Endothelial cell of umbilical vein (primary cell): ENCODE measurements around the gene PRDM1. TPM values are rescaled to one million over a fixed set of nuclear protein-coding genes. Genes with fewer than 3 reads are reported as not detected.

Experiments used
- BruUV-seq: library from RNA; stranded (reverse); fragments of 400-500 nt; replicated peaks from 2 replicates; lab custom pipeline; 2021; lab: Mats Ljungman, UMichigan
- CTCF ChIA-PET: fragments of 300-600, 350-600 bp; sonication (Branson Sonifier 250); formaldehyde crosslinking; loops from one replicate; lab custom pipeline; 2021; ENCODE audit warnings: antibody characterized with exemption, inconsistent platforms; lab: Charles Lee
- POLR2A ChIA-PET: fragments of 300-600, 350-600 bp; sonication (Branson Sonifier 250); formaldehyde crosslinking; loops from one replicate; lab custom pipeline; 2021; ENCODE audit warnings: antibody characterized with exemption, inconsistent platforms; lab: Charles Lee
- DNase-seq: peaks from one replicate; pipeline ENCODE4 v3.0.0-alpha.2; 2011; ENCODE audit warnings: low read depth, low spot score
- FAIRE-seq: peaks from 2 replicates; lab custom pipeline; 2011; peaks lifted over from hg19 to GRCh38; lab: Jason Lieb, UNC
- H2AFZ ChIP-seq: 2 replicates; pipeline ENCODE4 v1.6.0; 2012; ENCODE audit warnings: low read depth, low read length, control low read depth, inconsistent platforms
- H3K27ac ChIP-seq: 2 replicates; pipeline ENCODE4 v1.5.1; 2011; ENCODE audit warnings: low read depth, mild to moderate bottlenecking, control low read depth, low read length, moderate library complexity; ENCODE audit not compliant: insufficient read depth
- H3K27me3 ChIP-seq, 2 experiments: 2 replicates each; pipeline versions ENCODE4 v1.6.0 to v1.6.1; 2011; ENCODE audit warnings: low read length in 2 of 2, mixed read lengths in 1 of 2; ENCODE audit not compliant: control insufficient read depth in 2 of 2, insufficient read depth in 2 of 2
- H3K36me3 ChIP-seq, 2 experiments: 2 replicates in 1 of 2; 3 replicates in 1 of 2; pipeline ENCODE4 v1.5.1; 2011; ENCODE audit warnings: low read length in 2 of 2, mild to moderate bottlenecking in 1 of 2, moderate library complexity in 1 of 2; ENCODE audit not compliant: control insufficient read depth in 2 of 2, insufficient read depth in 2 of 2; ENCODE audit errors: extremely low read depth in 1 of 2
- H3K4me1 ChIP-seq: 3 replicates; pipeline ENCODE4 v1.5.1; 2011; ENCODE audit warnings: mild to moderate bottlenecking, low read length; ENCODE audit not compliant: control insufficient read depth, insufficient read depth; ENCODE audit errors: extremely low read depth
- H3K4me2 ChIP-seq: 2 replicates; pipeline ENCODE4 v1.6.1; 2011; ENCODE audit warnings: low read length, control low read depth, mixed read lengths; ENCODE audit not compliant: insufficient read depth
- H3K4me3 ChIP-seq, 3 experiments: fragments of 200-600 bp in 1 of 3; sonication (generic), shearing (Covaris generic) in 1 of 3; replicated peaks in 1 of 3; 2 replicates each; pipeline ENCODE4 v1.5.1; 2011 to 2016; ENCODE audit warnings: control low read depth in 3 of 3, low read length in 3 of 3, mild to moderate bottlenecking in 2 of 3, inconsistent platforms in 1 of 3, low read depth in 1 of 3, moderate library complexity in 1 of 3; ENCODE audit not compliant: insufficient read depth in 1 of 3
- H3K79me2 ChIP-seq: 2 replicates; pipeline ENCODE4 v1.6.0; 2012; ENCODE audit warnings: low read length, inconsistent platforms; ENCODE audit not compliant: control insufficient read depth, insufficient read depth
- H3K9ac ChIP-seq: replicated peaks from 2 replicates; pipeline ENCODE3; 2011; ENCODE audit warnings: low read length, control low read depth; ENCODE audit not compliant: insufficient read depth; ENCODE audit errors: extremely low read depth
- H3K9me1 ChIP-seq: replicated peaks from 3 replicates; pipeline ENCODE4 v1.6.0; 2011; ENCODE audit warnings: mild to moderate bottlenecking, low read length; ENCODE audit not compliant: control insufficient read depth, insufficient read depth; ENCODE audit errors: extremely low read depth
- H3K9me3 ChIP-seq: replicated peaks from 2 replicates; pipeline ENCODE4 v1.5.1; 2012; ENCODE audit warnings: low read length, inconsistent platforms; ENCODE audit not compliant: control insufficient read depth, insufficient read depth
- H4K20me1 ChIP-seq: replicated peaks from 2 replicates; pipeline ENCODE3; 2011; ENCODE audit warnings: mild to moderate bottlenecking, low read length; ENCODE audit not compliant: control insufficient read depth, insufficient read depth; ENCODE audit errors: extremely low read depth
- EZH2 ChIP-seq: IDR thresholded peaks from 2 replicates; pipeline ENCODE4 v1.6.1; 2012; ENCODE audit warnings: borderline replicate concordance, low read depth, mild to moderate bottlenecking, moderate library complexity, low read length, inconsistent platforms; ENCODE audit not compliant: severe bottlenecking
- GATA2 ChIP-seq: IDR thresholded peaks from 2 replicates; pipeline ENCODE4 v1.7.0; 2011; ENCODE audit warnings: low read depth, mild to moderate bottlenecking, moderate library complexity, mixed read lengths, low read length; ENCODE audit not compliant: insufficient read length, insufficient read depth
- JUN ChIP-seq: IDR thresholded peaks from 2 replicates; pipeline ENCODE4 v1.6.1; 2011; ENCODE audit warnings: borderline replicate concordance, low read depth; ENCODE audit not compliant: insufficient read length, insufficient read depth
- MYC ChIP-seq: IDR thresholded peaks from one replicate; pipeline ENCODE4 v1.6.1; 2011; ENCODE audit warnings: mild to moderate bottlenecking, low read depth, low read length
- POLR2A ChIP-seq: IDR thresholded peaks from 2 replicates; pipeline ENCODE4 v1.6.1; 2012; ENCODE audit warnings: low read depth, mild to moderate bottlenecking, control low read depth, low read length
- POLR2AphosphoS5 ChIP-seq: IDR thresholded peaks from 2 replicates; pipeline ENCODE4 v1.6.1; 2012; ENCODE audit warnings: low read depth, mild to moderate bottlenecking, control low read depth, low read length, moderate library complexity; ENCODE audit not compliant: insufficient read depth
- dilution Hi-C: fragments of 300-500 bp; cut with MboI; formaldehyde crosslinking; loops from one replicate; pipeline ENCODE4 v1.15.0; 2019; ENCODE audit warnings: low sequenced_read_pairs; ENCODE audit not compliant: extremely low pct_ligation_motif_present
- intact Hi-C: fragments of 100-400 bp; cut with micrococcal nuclease; formaldehyde crosslinking; loops from one replicate; pipeline ENCODE4 v1.10.0; 2022
- polyA plus RNA-seq, 4 experiments: library from polyadenylated mRNA; depleted of rRNA in 3 of 4; stranded (reverse) in 3 of 4; unstranded in 1 of 4; fragments of >200 nt; gene quantifications; 2 replicates each; pipeline versions ENCODE4 v1.2.1 to v1.2.3, GENCODE V29; 2011 to 2012; ENCODE audit warnings: missing spikeins in 1 of 4
- total RNA-seq: library from RNA; stranded (reverse); gene quantifications from 2 replicates; pipeline ENCODE4 v1.2.3, GENCODE V29; 2021
- TF ChIP-seq, protein P1 (sequence below): IDR thresholded peaks from 2 replicates; pipeline ENCODE4 v1.6.1; 2011; ENCODE audit not compliant: insufficient read depth, insufficient read length
- TF ChIP-seq, protein P2 (sequence below), 2 donors: IDR thresholded peaks; 1 replicate in 1 of 2; 2 replicates in 1 of 2; pipeline ENCODE4 v1.5.1; 2011; ENCODE audit warnings: low read length in 2 of 2, mild to moderate bottlenecking in 2 of 2, moderate library complexity in 2 of 2, control low read depth in 1 of 2, inconsistent platforms in 1 of 2, low read depth in 1 of 2; ENCODE audit not compliant: insufficient read depth in 1 of 2; ENCODE audit errors: extremely low read depth in 1 of 2

PRDM1 gene
- total and polyA plus RNA-seq, 2 donors (not counting 3 experiments of a cell fraction or from before 2014, with no cell fraction given), result 0.36 to 2.7 TPM

DNA sequence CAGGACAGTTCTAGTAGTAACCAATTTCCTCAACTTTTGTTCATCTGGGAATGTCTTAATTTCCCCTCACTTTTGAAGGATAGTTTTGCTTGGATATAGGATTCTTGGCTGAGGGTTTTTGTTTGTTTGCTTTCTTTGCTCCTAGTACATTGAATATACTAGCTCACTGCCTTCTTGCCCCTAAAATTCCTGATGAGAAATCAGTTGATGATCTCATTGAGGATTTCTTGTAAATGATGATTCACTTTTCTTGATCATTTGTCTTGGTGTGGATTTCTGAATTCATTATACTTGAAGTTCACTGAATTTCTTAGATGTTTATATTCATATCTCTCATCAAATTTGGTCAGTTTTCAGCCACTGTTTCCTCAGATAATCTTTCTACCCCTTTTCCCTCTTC is 49.1 kb upstream of the PRDM1 start:
- dilution Hi-C loops, result no loop called here
- Histone ChIP-seq H3K4me1 (no peaks in the 10 kb centered on the region), H3K9me1 (no peaks in the 10 kb centered on the region), H2AFZ (no peak overlapping the region), H3K4me3 (no peak overlapping the region), H4K20me1 (no peaks in the 10 kb centered on the region), H3K36me3 (no peaks in the 10 kb centered on the region), H3K27ac (no peak overlapping the region), H3K27me3 (no peaks in the 10 kb centered on the region), H3K9me3 (no peaks in the 10 kb centered on the region), H3K4me2 (no peak overlapping the region), H3K79me2 (no peaks in the 10 kb centered on the region), H3K9ac (no peak overlapping the region)
- intact Hi-C loops, result no loop called here
- no TSS peak for BruUV-seq
- CTCF ChIA-PET, result no interaction called here
- POLR2A ChIA-PET, result no interaction called here
- no peak for DNase-seq
- no peak for TF ChIP-seq MYC
- TF ChIP-seq GATA2, result no peak
- no peak for TF ChIP-seq EZH2
- no peak for TF ChIP-seq JUN
- TF ChIP-seq POLR2AphosphoS5, result no peak
- TF ChIP-seq, protein P1, sequence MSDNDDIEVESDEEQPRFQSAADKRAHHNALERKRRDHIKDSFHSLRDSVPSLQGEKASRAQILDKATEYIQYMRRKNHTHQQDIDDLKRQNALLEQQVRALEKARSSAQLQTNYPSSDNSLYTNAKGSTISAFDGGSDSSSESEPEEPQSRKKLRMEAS, result no peak
- no peak for TF ChIP-seq POLR2A
- TF ChIP-seq, protein P2, sequence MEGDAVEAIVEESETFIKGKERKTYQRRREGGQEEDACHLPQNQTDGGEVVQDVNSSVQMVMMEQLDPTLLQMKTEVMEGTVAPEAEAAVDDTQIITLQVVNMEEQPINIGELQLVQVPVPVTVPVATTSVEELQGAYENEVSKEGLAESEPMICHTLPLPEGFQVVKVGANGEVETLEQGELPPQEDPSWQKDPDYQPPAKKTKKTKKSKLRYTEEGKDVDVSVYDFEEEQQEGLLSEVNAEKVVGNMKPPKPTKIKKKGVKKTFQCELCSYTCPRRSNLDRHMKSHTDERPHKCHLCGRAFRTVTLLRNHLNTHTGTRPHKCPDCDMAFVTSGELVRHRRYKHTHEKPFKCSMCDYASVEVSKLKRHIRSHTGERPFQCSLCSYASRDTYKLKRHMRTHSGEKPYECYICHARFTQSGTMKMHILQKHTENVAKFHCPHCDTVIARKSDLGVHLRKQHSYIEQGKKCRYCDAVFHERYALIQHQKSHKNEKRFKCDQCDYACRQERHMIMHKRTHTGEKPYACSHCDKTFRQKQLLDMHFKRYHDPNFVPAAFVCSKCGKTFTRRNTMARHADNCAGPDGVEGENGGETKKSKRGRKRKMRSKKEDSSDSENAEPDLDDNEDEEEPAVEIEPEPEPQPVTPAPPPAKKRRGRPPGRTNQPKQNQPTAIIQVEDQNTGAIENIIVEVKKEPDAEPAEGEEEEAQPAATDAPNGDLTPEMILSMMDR (IDR thresholded peaks at IDR 0.05; ENCODE audit: extremely low read depth in 1 of 2, insufficient read depth in 1 of 2, low read depth in 1 of 2, low read length in 2 of 2), result no peak
- FAIRE-seq, result no peak
